Mesendoderm (in vitro differentiated cells): ENCODE measurements around the gene COMMD10.

ENCODE experiments used
- DNase-seq: peaks from one replicate; pipeline ENCODE4 v3.0.0; 2013
- H2AK5ac ChIP-seq: 2 replicates; pipeline ENCODE4 v1.6.1; 2013; ENCODE audit warnings: low read length, inconsistent platforms
- H2BK120ac ChIP-seq: 2 replicates; pipeline ENCODE4 v1.6.1; 2013; ENCODE audit warnings: low read depth, mild to moderate bottlenecking, low read length, moderate library complexity, mixed read lengths
- H2BK15ac ChIP-seq: replicated peaks from 2 replicates; pipeline ENCODE4 v1.6.1; 2013; ENCODE audit warnings: low read depth, mild to moderate bottlenecking, moderate library complexity
- H2BK5ac ChIP-seq: 2 replicates; pipeline ENCODE4 v1.6.1; 2013; ENCODE audit warnings: low read length, inconsistent platforms
- H3K18ac ChIP-seq: 2 replicates; pipeline ENCODE4 v1.6.1; 2013; ENCODE audit warnings: mild to moderate bottlenecking, low read length, mixed read lengths
- H3K23ac ChIP-seq: one replicate; pipeline ENCODE4 v1.6.1; 2013; ENCODE audit warnings: low read length
- H3K27ac ChIP-seq: 2 replicates; pipeline ENCODE4 v1.5.1; 2013; ENCODE audit warnings: low read depth, mild to moderate bottlenecking, inconsistent platforms, low read length, moderate library complexity
- H3K27me3 ChIP-seq: 2 replicates; pipeline ENCODE4 v1.6.1; 2013; ENCODE audit warnings: low read length, control low read depth, mild to moderate bottlenecking, inconsistent platforms; ENCODE audit not compliant: insufficient read depth, poor library complexity
- H3K36me3 ChIP-seq: 2 replicates; pipeline ENCODE4 v1.6.1; 2013; ENCODE audit warnings: low read length, inconsistent platforms; ENCODE audit not compliant: control insufficient read depth, insufficient read depth
- H3K4ac ChIP-seq: one replicate; pipeline ENCODE4 v1.6.1; 2013; ENCODE audit warnings: low read depth, mild to moderate bottlenecking, low read length, moderate library complexity
- H3K4me1 ChIP-seq: 2 replicates; pipeline ENCODE4 v1.6.1; 2013; ENCODE audit warnings: low read depth, low read length, inconsistent platforms; ENCODE audit not compliant: control insufficient read depth
- H3K4me2 ChIP-seq: 2 replicates; pipeline ENCODE4 v1.6.1; 2013; ENCODE audit warnings: low read length
- H3K4me3 ChIP-seq: 2 replicates; pipeline ENCODE4 v1.5.1; 2013; ENCODE audit warnings: mild to moderate bottlenecking, low read length
- H3K56ac ChIP-seq: one replicate; pipeline ENCODE4 v1.6.1; 2013; ENCODE audit warnings: low read length
- H3K79me1 ChIP-seq: 2 replicates; pipeline ENCODE4 v1.6.1; 2013; ENCODE audit warnings: low read length, inconsistent platforms
- H3K79me2 ChIP-seq: 2 replicates; pipeline ENCODE4 v1.6.1; 2013; ENCODE audit warnings: mild to moderate bottlenecking, low read length; ENCODE audit not compliant: control insufficient read depth, insufficient read depth
- H3K9ac ChIP-seq: 2 replicates; pipeline ENCODE4 v1.6.1; 2013; ENCODE audit warnings: low read length, inconsistent platforms
- H4K5ac ChIP-seq: one replicate; pipeline ENCODE4 v1.6.1; 2013; ENCODE audit warnings: low read length
- H4K8ac ChIP-seq: one replicate; pipeline ENCODE4 v1.6.1; 2013; ENCODE audit warnings: low read depth, mild to moderate bottlenecking, control low read depth, low read length, moderate library complexity
- WGBS: extraction: QIAGEN DNeasy Blood & Tissue Kit; methylation state at CpG from one replicate; pipeline ENCODE4 v1.1.7; 2013; ENCODE audit warnings: low lambda C conversion rate, missing lambda C conversion rate; ENCODE audit not compliant: insufficient coverage; ENCODE audit errors: extremely low coverage; 5-methylcytosine and 5-hydroxymethylcytosine counted together

The COMMD10 gene

DNA sequence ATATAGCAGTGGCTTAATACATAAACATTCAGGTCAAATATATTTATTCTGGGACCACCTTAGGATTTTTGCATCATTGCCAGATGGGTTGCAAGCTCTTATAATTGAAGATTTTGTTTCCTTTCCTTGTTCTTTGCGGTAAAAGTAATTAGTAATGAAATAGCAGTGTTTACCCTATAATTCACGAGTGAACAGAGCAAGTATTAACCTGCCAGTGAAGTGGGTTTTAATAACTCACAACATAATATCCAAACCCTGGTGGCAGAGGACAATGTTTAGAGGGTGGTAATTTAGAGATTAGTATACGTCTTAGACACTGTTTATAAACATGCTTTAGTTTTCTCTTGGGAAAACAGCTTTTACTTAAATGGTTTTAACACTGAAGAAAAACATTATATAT, 40.8 kb upstream of the COMMD10 start:
- no peak overlapping the region for H3K9ac ChIP-seq
- no peak overlapping the region for H3K4me3 ChIP-seq
- no peak overlapping the region for H2BK5ac ChIP-seq
- no peak overlapping the region for H4K8ac ChIP-seq
- no peak overlapping the region for H2BK15ac ChIP-seq
- no peaks in the 10 kb centered on the region for H3K79me2 ChIP-seq
- H3K4ac ChIP-seq: no peak overlapping the region
- no peak overlapping the region for H4K5ac ChIP-seq
- no peak overlapping the region for H3K23ac ChIP-seq
- no CpG with 5 or more reads among the region's 3 CpGs for WGBS
- H2AK5ac ChIP-seq: no peak overlapping the region
- peaks cover under 1% of the 10 kb centered on the region for H3K4me1 ChIP-seq
- no peak for DNase-seq
- H3K36me3 ChIP-seq: no peaks in the 10 kb centered on the region
- no peaks in the 10 kb centered on the region for H3K79me1 ChIP-seq
- H3K4me2 ChIP-seq: no peak overlapping the region
- no peak overlapping the region for H3K27ac ChIP-seq
- H2BK120ac ChIP-seq: no peak overlapping the region
- H3K18ac ChIP-seq: no peak overlapping the region
- no peak overlapping the region for H3K56ac ChIP-seq
- H3K27me3 ChIP-seq: no peaks in the 10 kb centered on the region

DNA sequence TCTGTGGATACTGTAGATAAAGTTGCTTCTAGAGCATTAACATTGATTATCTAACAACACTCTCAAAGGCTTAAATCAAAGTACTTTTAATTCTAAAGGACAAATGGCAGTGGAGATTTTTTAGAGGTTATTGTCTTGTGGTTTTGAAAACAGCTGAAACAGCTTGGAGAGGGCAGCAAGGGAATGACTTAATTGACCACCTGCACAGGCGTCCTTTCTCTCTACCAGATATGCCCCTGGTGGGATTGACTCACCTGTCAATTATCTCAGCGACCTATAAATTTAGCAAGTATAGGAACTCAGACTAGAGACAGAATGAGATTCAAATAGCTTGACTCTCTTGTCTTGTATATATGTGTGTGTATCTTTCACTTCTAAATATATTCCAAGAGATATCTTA, 39.0 kb upstream of the COMMD10 start:
- no peak overlapping the region for H3K27ac ChIP-seq
- no peaks in the 10 kb centered on the region for H3K27me3 ChIP-seq
- no peak overlapping the region for H2BK15ac ChIP-seq
- no peak overlapping the region for H3K23ac ChIP-seq
- H2BK120ac ChIP-seq: no peak overlapping the region
- H4K5ac ChIP-seq: no peak overlapping the region
- H3K79me2 ChIP-seq: no peaks in the 10 kb centered on the region
- H2AK5ac ChIP-seq: no peak overlapping the region
- no peak overlapping the region for H2BK5ac ChIP-seq
- H3K79me1 ChIP-seq: no peaks in the 10 kb centered on the region
- H3K4me3 ChIP-seq: no peak overlapping the region
- no peak overlapping the region for H3K56ac ChIP-seq
- H4K8ac ChIP-seq: no peak overlapping the region
- H3K4me1 ChIP-seq: no peaks in the 10 kb centered on the region
- H3K18ac ChIP-seq: no peak overlapping the region
- WGBS: no CpG with 5 or more reads among the region's 2 CpGs
- no peak overlapping the region for H3K9ac ChIP-seq
- DNase-seq: no peak
- H3K4ac ChIP-seq: no peak overlapping the region
- H3K4me2 ChIP-seq: no peak overlapping the region
- H3K36me3 ChIP-seq: no peaks in the 10 kb centered on the region

GRCh38 chr5:116046261-116046660, 38.6 kb upstream of the COMMD10 start:
- Histone ChIP-seq H3K4me2 (no peak overlapping the region), H3K4me3 (no peak overlapping the region), H3K27me3 (no peaks in the 10 kb centered on the region), H3K36me3 (no peaks in the 10 kb centered on the region), H3K79me2 (no peaks in the 10 kb centered on the region), H3K23ac (no peak overlapping the region), H3K27ac (no peak overlapping the region), H4K5ac (no peak overlapping the region), H3K18ac (no peak overlapping the region), H3K56ac (no peak overlapping the region), H2BK120ac (no peak overlapping the region), H2BK15ac (no peak overlapping the region), H3K4ac (no peak overlapping the region), H3K9ac (no peak overlapping the region), H2BK5ac (no peak overlapping the region), H4K8ac (no peak overlapping the region), H3K79me1 (no peaks in the 10 kb centered on the region), H2AK5ac (no peak overlapping the region), H3K4me1 (no peaks in the 10 kb centered on the region)
- WGBS: no CpG with 5 or more reads among the region's 3 CpGs
- no peak for DNase-seq

DNA sequence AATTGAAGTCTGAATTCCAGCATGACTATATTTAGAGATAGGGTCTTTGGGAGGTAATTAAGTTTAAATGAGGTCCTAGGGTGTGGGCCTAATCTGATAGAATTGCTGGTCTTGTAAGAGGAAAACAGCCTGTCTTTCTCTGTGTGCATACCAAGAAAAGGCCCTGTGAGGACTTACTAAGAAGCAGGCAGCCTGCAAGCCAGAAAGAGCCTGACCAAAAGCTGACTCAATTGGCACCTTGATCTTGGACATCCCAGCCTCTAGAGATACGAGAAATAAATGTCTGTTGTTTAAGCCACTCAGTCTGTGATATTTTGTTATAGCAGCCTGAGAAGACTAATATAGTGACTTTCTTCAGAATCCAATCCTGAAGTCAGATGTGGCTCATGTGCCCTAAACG, 38.0 kb upstream of the COMMD10 start:
- no peak overlapping the region for H4K8ac ChIP-seq
- no peak overlapping the region for H3K9ac ChIP-seq
- no peak overlapping the region for H2BK5ac ChIP-seq
- no CpG with 5 or more reads among the region's 2 CpGs for WGBS
- H2BK120ac ChIP-seq: no peak overlapping the region
- no peak overlapping the region for H3K4me3 ChIP-seq
- DNase-seq: no peak
- H3K27me3 ChIP-seq: no peaks in the 10 kb centered on the region
- no peaks in the 10 kb centered on the region for H3K4me1 ChIP-seq
- H3K4me2 ChIP-seq: no peak overlapping the region
- H3K4ac ChIP-seq: no peak overlapping the region
- no peak overlapping the region for H2BK15ac ChIP-seq
- no peak overlapping the region for H3K27ac ChIP-seq
- H3K23ac ChIP-seq: no peak overlapping the region
- H3K79me2 ChIP-seq: no peaks in the 10 kb centered on the region
- no peaks in the 10 kb centered on the region for H3K36me3 ChIP-seq
- no peak overlapping the region for H3K18ac ChIP-seq
- no peak overlapping the region for H2AK5ac ChIP-seq
- no peak overlapping the region for H3K56ac ChIP-seq
- H4K5ac ChIP-seq: no peak overlapping the region
- no peaks in the 10 kb centered on the region for H3K79me1 ChIP-seq

DNA sequence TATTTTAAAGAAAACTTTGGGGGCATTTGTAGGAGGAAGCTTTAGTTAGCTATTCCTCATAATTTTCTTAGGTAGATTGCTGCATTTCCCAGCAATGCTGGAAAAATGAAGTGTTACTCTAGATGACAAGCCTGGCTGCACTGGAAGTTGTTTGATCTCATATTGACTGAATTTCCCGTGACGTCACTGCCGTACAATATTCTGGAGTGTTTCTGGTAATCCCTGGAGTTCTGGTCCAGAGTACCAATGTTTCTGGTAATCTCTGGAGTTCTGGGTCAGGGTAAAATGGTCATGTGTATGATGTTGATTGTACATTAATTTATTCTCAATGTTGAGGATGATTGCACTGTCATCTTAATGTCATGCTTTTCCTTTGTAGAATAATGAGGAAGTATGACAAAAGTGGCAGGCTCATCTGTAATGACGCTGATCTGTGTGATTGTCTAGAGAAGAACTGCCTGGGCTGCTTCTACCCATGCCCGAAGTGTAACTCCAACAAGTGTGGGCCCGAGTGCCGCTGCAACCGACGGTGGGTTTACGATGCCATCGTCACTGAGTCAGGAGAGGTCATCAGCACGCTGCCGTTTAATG, 26.4 kb upstream of the COMMD10 start:
- Histone ChIP-seq H3K27ac (no peak overlapping the region), H3K23ac (no peak overlapping the region), H3K4me2 (no peak overlapping the region)

GRCh38 chr5:116062352-116062751, 22.5 kb upstream of the COMMD10 start:
- Histone ChIP-seq H2BK15ac (no peak overlapping the region), H3K4ac (no peak overlapping the region), H2AK5ac (no peak overlapping the region), H2BK5ac (no peak overlapping the region), H2BK120ac (no peak overlapping the region), H3K36me3 (no peaks in the 10 kb centered on the region), H3K79me1 (no peaks in the 10 kb centered on the region), H3K4me3 (no peak overlapping the region), H3K4me1 (no peaks in the 10 kb centered on the region), H3K4me2 (no peak overlapping the region), H4K5ac (no peak overlapping the region), H3K18ac (no peak overlapping the region), H3K9ac (no peak overlapping the region), H3K27me3 (no peaks in the 10 kb centered on the region), H3K27ac (no peak overlapping the region), H4K8ac (no peak overlapping the region), H3K23ac (no peak overlapping the region), H3K56ac (no peak overlapping the region), H3K79me2 (no peaks in the 10 kb centered on the region)
- DNase-seq: no peak
- WGBS: no CpG with 5 or more reads among the region's 2 CpGs

More for the DNA sequence above, 26.4 kb upstream of the COMMD10 start:
- no peak overlapping the region for H2AK5ac ChIP-seq
- no peak overlapping the region for H4K8ac ChIP-seq
- H3K56ac ChIP-seq: no peak overlapping the region
- H3K18ac ChIP-seq: no peak overlapping the region
- no peaks in the 10 kb centered on the region for H3K36me3 ChIP-seq
- no peak overlapping the region for H2BK15ac ChIP-seq
- no peak overlapping the region for H2BK5ac ChIP-seq
- H3K79me1 ChIP-seq: no peaks in the 10 kb centered on the region
- H3K4ac ChIP-seq: no peak overlapping the region
- H3K4me1 ChIP-seq: no peaks in the 10 kb centered on the region
- no peak overlapping the region for H3K9ac ChIP-seq
- no peak overlapping the region for H4K5ac ChIP-seq
- H3K4me3 ChIP-seq: no peak overlapping the region
- H3K27me3 ChIP-seq: no peaks in the 10 kb centered on the region
- WGBS: no CpG with 5 or more reads among the region's 13 CpGs
- DNase-seq: no peak
- no peaks in the 10 kb centered on the region for H3K79me2 ChIP-seq
- no peak overlapping the region for H2BK120ac ChIP-seq
